CD4-positive, alpha-beta T cell treated with Interleukin-10 for 1 hour (primary cell): ENCODE data around the gene LORICRIN.

Experiments
- DNase-seq: peaks from one replicate; pipeline ENCODE4 v3.0.0-alpha.2; 2020

Gene LORICRIN

DNA sequence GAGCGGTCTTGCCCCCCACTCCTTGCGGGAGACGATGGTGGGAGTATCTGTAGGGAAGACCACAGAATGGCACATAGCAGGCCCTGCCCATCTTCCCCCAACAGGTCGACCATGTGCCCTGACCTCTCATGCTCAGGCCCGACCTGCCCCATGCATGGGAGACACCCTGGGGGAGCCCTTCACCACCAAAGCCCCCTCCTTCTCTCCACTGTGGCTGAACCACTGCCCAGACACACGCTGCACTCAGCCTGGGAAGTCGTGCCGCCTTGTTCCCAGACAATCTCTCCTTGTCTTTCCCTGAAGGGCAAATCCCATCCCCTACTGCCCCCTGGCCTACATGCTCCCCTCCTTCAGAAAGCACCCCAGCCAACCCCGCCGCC is 47.7 kb downstream of the LORICRIN start:
- DNase-seq, result no peak

DNA sequence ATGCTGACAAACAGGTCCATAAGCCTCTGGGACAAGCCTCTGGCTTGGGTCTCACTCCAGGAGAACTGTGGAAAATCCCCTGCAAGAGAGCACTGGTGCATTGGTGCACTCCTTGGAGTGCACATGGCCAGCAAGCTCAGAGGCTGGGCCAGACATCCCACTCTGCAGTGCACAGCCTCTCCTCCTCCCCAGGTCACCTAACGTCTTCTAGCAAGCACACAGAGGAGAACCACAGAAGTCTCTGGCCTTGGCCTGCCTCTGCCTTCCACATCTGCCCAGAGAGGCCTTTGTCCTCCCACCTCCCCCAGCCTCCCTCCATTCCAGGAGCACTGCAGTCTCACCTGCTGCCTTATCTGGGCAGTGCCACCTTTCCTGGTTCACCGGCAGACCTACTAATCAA is 49.1 kb downstream of the LORICRIN start:
- no peak for DNase-seq

DNA sequence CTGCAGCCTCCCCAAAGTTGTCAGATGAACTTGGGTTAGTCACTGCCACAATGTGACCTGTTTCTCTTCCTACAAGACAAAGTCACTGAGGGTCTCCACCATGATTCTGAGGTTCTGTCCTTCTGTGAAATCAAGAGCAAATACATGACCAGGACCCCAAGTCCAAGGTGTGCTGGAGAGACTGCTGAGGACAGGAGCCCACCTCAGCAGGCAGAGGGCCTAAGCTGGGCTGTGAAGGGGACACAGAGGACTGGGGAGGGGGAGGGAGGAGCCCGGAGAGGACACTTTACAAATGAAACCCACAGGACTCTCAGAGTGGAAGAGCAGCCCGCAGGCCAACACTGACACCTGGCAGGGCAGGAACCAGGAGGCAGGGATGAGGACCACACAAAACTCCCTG is 50.0 kb downstream of the LORICRIN start:
- DNase-seq, result no peak

DNA sequence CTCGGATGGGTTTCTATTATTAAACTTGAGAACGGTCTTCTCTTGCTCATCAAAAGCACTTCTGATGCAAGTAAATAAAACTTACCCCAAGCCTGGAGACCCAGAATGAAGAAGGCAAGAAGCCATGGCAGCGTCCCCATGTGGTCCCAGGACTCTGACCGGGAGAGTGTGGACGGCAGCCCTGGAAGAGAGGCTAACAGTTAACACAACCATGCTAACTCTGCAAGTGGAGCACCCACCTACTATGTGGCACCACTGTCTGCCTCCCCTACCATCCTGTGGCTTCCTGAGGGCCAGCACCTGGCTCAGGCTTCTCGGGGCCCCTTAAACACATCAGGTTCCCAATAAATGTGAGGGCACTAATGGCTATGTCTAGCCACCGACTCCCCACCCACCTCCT is 51.0 kb downstream of the LORICRIN start:
- no peak for DNase-seq
